ENCODE measurements around the gene ADD3.
"Not testable (repeated sequence)": the region's sequence is repeated elsewhere in the genome, so short reads cannot be mapped to it uniquely, and the experiment has no call there.

The ADD3 gene

GRCh38 chr10:110115784-110116520 lies 108.2 kb downstream of the ADD3 start:
- DNase-seq = no peak

- no peak for DNase-seq
Observed at GRCh38 chr10:110118891-110119621, 111.3 kb downstream of the ADD3 start.

GRCh38 chr10:110123594-110123993 lies 115.8 kb downstream of the ADD3 start:
- no peak for DNase-seq

- DNase-seq = no peak
Observed at GRCh38 chr10:110129490-110129889, 121.7 kb downstream of the ADD3 start.

- DNase-seq = no peak
Observed at GRCh38 chr10:110134917-110135316, 127.1 kb downstream of the ADD3 start.

- not testable (repeated sequence) for DNase-seq
Observed at GRCh38 chr10:110135836-110136235, 128.1 kb downstream of the ADD3 start.

GRCh38 chr10:110137142-110137545 lies 129.4 kb downstream of the ADD3 start:
- no peak for DNase-seq

- DNase-seq = no peak
Observed at GRCh38 chr10:110138197-110138812, 130.5 kb downstream of the ADD3 start.

GRCh38 chr10:110141185-110141584 lies 133.4 kb downstream of the ADD3 start:
- DNase-seq = no peak

- DNase-seq = no peak
Observed at GRCh38 chr10:110141871-110142635, 134.3 kb downstream of the ADD3 start.

- no peak for DNase-seq
Observed at GRCh38 chr10:110142965-110143364, 135.2 kb downstream of the ADD3 start.

- no peak for DNase-seq
Observed at GRCh38 chr10:110144507-110144906, 136.7 kb downstream of the ADD3 start.

GRCh38 chr10:110147961-110148360 lies 140.2 kb downstream of the ADD3 start:
- no peak for DNase-seq

GRCh38 chr10:110149259-110149658 lies 141.5 kb downstream of the ADD3 start:
- DNase-seq = no peak

- no peak for DNase-seq
Observed at GRCh38 chr10:110150046-110150445, 142.3 kb downstream of the ADD3 start.

- no peak for DNase-seq
Observed at GRCh38 chr10:110150981-110151380, 143.2 kb downstream of the ADD3 start.

- DNase-seq = no peak
Observed at GRCh38 chr10:110151467-110151866, 143.7 kb downstream of the ADD3 start.

GRCh38 chr10:110151971-110152370 lies 144.2 kb downstream of the ADD3 start:
- no peak for DNase-seq

GRCh38 chr10:110153396-110153795 lies 145.6 kb downstream of the ADD3 start:
- no peak for DNase-seq

GRCh38 chr10:110156046-110156445 lies 148.3 kb downstream of the ADD3 start:
- DNase-seq = no peak

GRCh38 chr10:110158051-110159005 lies 150.5 kb downstream of the ADD3 start:
- DNase-seq = no peak

- DNase-seq = no peak
Observed at GRCh38 chr10:110160081-110160480, 152.3 kb downstream of the ADD3 start.
